ENCODE results near the gene ADARB1. TPM values are rescaled to one million over a fixed set of nuclear protein-coding genes. Genes with fewer than 3 reads are reported as not detected.
A peak's percentile ranks its signal among the peaks of the same experiment; 100 is the strongest.

The ADARB1 gene
- total and polyA plus RNA-seq, 4 donors, result 54.7 to 224 (median 90.6) TPM

GRCh38 chr21:45223236-45224185 lies 149.1 kb downstream of the ADARB1 start:
- DNase-seq (peak in 1 of 2 donors; percentile 70), ATAC-seq (ENCODE audit: low FRiP score) (no peak)
- H3K36me3 ChIP-seq (ENCODE audit: control insufficient read depth in 1 of 2, insufficient read depth in 2 of 2, low read length in 1 of 2), result peaks cover 0 to 18% of the 10 kb centered on the region in 2 donors
- no peaks in the 10 kb centered on the region for H3K9me3 ChIP-seq (ENCODE audit: control insufficient read depth, low read length)
- no peaks in the 10 kb centered on the region for H3K27me3 ChIP-seq (ENCODE audit: control insufficient read depth in 1 of 2, insufficient read depth in 2 of 2, low read length in 1 of 2)
- WGBS, 2 donors, result 90 to 92% methylated on average over 36 of the region's 36 CpGs
- no peak overlapping the region for H3K4me3 ChIP-seq (ENCODE audit: low read length in 2 of 2)
- intact Hi-C loops (cut with DNase I), result no loop called here
- no peak overlapping the region for H3K27ac ChIP-seq (ENCODE audit: low read depth in 1 of 2, low read length in 2 of 2)
- H3K4me1 ChIP-seq (ENCODE audit: control insufficient read depth in 1 of 2, insufficient read depth in 2 of 2, low read length in 2 of 2), result no peaks in the 10 kb centered on the region

- no peaks in the 10 kb centered on the region for H3K27me3 ChIP-seq (ENCODE audit: control insufficient read depth in 1 of 2, insufficient read depth in 2 of 2, low read length in 1 of 2)
- WGBS, 2 donors, result 81 to 84% methylated on average over 22 to 24 of the region's 24 CpGs
- peaks cover 0 to 18% of the 10 kb centered on the region in 2 donors for H3K36me3 ChIP-seq (ENCODE audit: control insufficient read depth in 1 of 2, insufficient read depth in 2 of 2, low read length in 1 of 2)
- no peaks in the 10 kb centered on the region for H3K4me1 ChIP-seq (ENCODE audit: control insufficient read depth in 1 of 2, insufficient read depth in 2 of 2, low read length in 2 of 2)
- peak; percentile 70 for ATAC-seq (ENCODE audit: low FRiP score)
- peak in 1 of 2 donors; percentile 79 for DNase-seq
- no peak overlapping the region for H3K4me3 ChIP-seq (ENCODE audit: low read length in 2 of 2)
- no peaks in the 10 kb centered on the region for H3K9me3 ChIP-seq (ENCODE audit: control insufficient read depth, low read length)
- no peak overlapping the region for H3K27ac ChIP-seq (ENCODE audit: low read depth in 1 of 2, low read length in 2 of 2)
- intact Hi-C loops (cut with DNase I), result no loop called here
Measured at GRCh38 chr21:45224189-45224938, 150.0 kb downstream of the ADARB1 start.

- Histone ChIP-seq H3K27ac (ENCODE audit: low read depth in 1 of 2, low read length in 2 of 2) (no peak overlapping the region), H3K4me3 (ENCODE audit: low read length in 2 of 2) (no peak overlapping the region), H3K9me3 (ENCODE audit: control insufficient read depth, low read length) (no peaks in the 10 kb centered on the region), H3K27me3 (ENCODE audit: control insufficient read depth in 1 of 2, insufficient read depth in 2 of 2, low read length in 1 of 2) (no peaks in the 10 kb centered on the region), H3K4me1 (ENCODE audit: control insufficient read depth in 1 of 2, insufficient read depth in 2 of 2, low read length in 2 of 2) (no peaks in the 10 kb centered on the region), H3K36me3 (ENCODE audit: control insufficient read depth in 1 of 2, insufficient read depth in 2 of 2, low read length in 1 of 2) (peaks cover 0 to 18% of the 10 kb centered on the region in 2 donors)
- WGBS, 2 donors, result 87 to 89% methylated on average over 11 of the region's 11 CpGs
- DNase-seq (peak in 1 of 2 donors; percentile 73), ATAC-seq (ENCODE audit: low FRiP score) (no peak)
- intact Hi-C loops (cut with DNase I), result no loop called here
Measured at GRCh38 chr21:45225041-45225740, 150.8 kb downstream of the ADARB1 start.

GRCh38 chr21:45225741-45226327 lies 151.5 kb downstream of the ADARB1 start:
- H3K4me1 ChIP-seq (ENCODE audit: control insufficient read depth in 1 of 2, insufficient read depth in 2 of 2, low read length in 2 of 2), result no peaks in the 10 kb centered on the region
- ATAC-seq (ENCODE audit: low FRiP score) (no peak), DNase-seq (no peak)
- intact Hi-C loops (cut with DNase I), result no loop called here
- 80 to 82% methylated on average over 16 of the region's 16 CpGs for WGBS, 2 donors
- no peaks in the 10 kb centered on the region for H3K27me3 ChIP-seq (ENCODE audit: control insufficient read depth in 1 of 2, insufficient read depth in 2 of 2, low read length in 1 of 2)
- H3K9me3 ChIP-seq (ENCODE audit: control insufficient read depth, low read length), result no peaks in the 10 kb centered on the region
- no peak overlapping the region for H3K4me3 ChIP-seq (ENCODE audit: low read length in 2 of 2)
- H3K27ac ChIP-seq (ENCODE audit: low read depth in 1 of 2, low read length in 2 of 2), result no peak overlapping the region
- peaks cover 0 to 15% of the 10 kb centered on the region in 2 donors for H3K36me3 ChIP-seq (ENCODE audit: control insufficient read depth in 1 of 2, insufficient read depth in 2 of 2, low read length in 1 of 2)

- intact Hi-C loops (cut with DNase I), result no loop called here
- H3K4me1 ChIP-seq (ENCODE audit: control insufficient read depth in 1 of 2, insufficient read depth in 2 of 2, low read length in 2 of 2), result no peaks in the 10 kb centered on the region
- DNase-seq (no peak), ATAC-seq (ENCODE audit: low FRiP score) (no peak)
- no peak overlapping the region for H3K4me3 ChIP-seq (ENCODE audit: low read length in 2 of 2)
- 52 to 53% methylated on average over 15 of the region's 15 CpGs for WGBS, 2 donors
- no peaks in the 10 kb centered on the region for H3K27me3 ChIP-seq (ENCODE audit: control insufficient read depth in 1 of 2, insufficient read depth in 2 of 2, low read length in 1 of 2)
- no peak overlapping the region for H3K27ac ChIP-seq (ENCODE audit: low read depth in 1 of 2, low read length in 2 of 2)
- no peaks in the 10 kb centered on the region for H3K9me3 ChIP-seq (ENCODE audit: control insufficient read depth, low read length)
- peaks cover 0 to 8% of the 10 kb centered on the region in 2 donors for H3K36me3 ChIP-seq (ENCODE audit: control insufficient read depth in 1 of 2, insufficient read depth in 2 of 2, low read length in 1 of 2)
Measured at GRCh38 chr21:45226540-45227326, 152.4 kb downstream of the ADARB1 start.

GRCh38 chr21:45227735-45228134 lies 153.4 kb downstream of the ADARB1 start:
- H3K9me3 ChIP-seq (ENCODE audit: control insufficient read depth, low read length), result no peaks in the 10 kb centered on the region
- H3K36me3 ChIP-seq (ENCODE audit: control insufficient read depth in 1 of 2, insufficient read depth in 2 of 2, low read length in 1 of 2), result peaks cover 0 to 6% of the 10 kb centered on the region in 2 donors
- H3K27me3 ChIP-seq (ENCODE audit: control insufficient read depth in 1 of 2, insufficient read depth in 2 of 2, low read length in 1 of 2), result no peaks in the 10 kb centered on the region
- 71 to 72% methylated on average over 10 of the region's 10 CpGs for WGBS, 2 donors
- intact Hi-C loops (cut with DNase I), result no loop called here
- H3K4me3 ChIP-seq (ENCODE audit: low read length in 2 of 2), result no peak overlapping the region
- no peak for ATAC-seq (ENCODE audit: low FRiP score)
- DNase-seq, result no peak
- no peaks in the 10 kb centered on the region for H3K4me1 ChIP-seq (ENCODE audit: control insufficient read depth in 1 of 2, insufficient read depth in 2 of 2, low read length in 2 of 2)
- no peak overlapping the region for H3K27ac ChIP-seq (ENCODE audit: low read depth in 1 of 2, low read length in 2 of 2)

GRCh38 chr21:45228171-45228641 lies 153.8 kb downstream of the ADARB1 start:
- H3K4me3 ChIP-seq (ENCODE audit: low read length in 2 of 2), result no peak overlapping the region
- no peaks in the 10 kb centered on the region for H3K4me1 ChIP-seq (ENCODE audit: control insufficient read depth in 1 of 2, insufficient read depth in 2 of 2, low read length in 2 of 2)
- ATAC-seq (ENCODE audit: low FRiP score), result peak; percentile 53
- WGBS, 2 donors, result 17 to 19% methylated on average over 6 of the region's 6 CpGs
- DNase-seq, result peak; percentile 69 to 77
- peaks cover 0 to 6% of the 10 kb centered on the region in 2 donors for H3K36me3 ChIP-seq (ENCODE audit: control insufficient read depth in 1 of 2, insufficient read depth in 2 of 2, low read length in 1 of 2)
- no peaks in the 10 kb centered on the region for H3K9me3 ChIP-seq (ENCODE audit: control insufficient read depth, low read length)
- intact Hi-C loops (cut with DNase I), result no loop called here
- no peak overlapping the region for H3K27ac ChIP-seq (ENCODE audit: low read depth in 1 of 2, low read length in 2 of 2)
- H3K27me3 ChIP-seq (ENCODE audit: control insufficient read depth in 1 of 2, insufficient read depth in 2 of 2, low read length in 1 of 2), result no peaks in the 10 kb centered on the region
